ENCODE data around the gene ADAM12.

The ADAM12 gene

GRCh38 chr10:126158133-126158892 is 230.0 kb downstream of the ADAM12 start:
- DNase-seq (ENCODE audit: extremely low read depth, low read depth), result no peak
- TF ChIP-seq CTCF (IDR thresholded peaks at IDR 0.05; ENCODE audit: low read depth, low read length), result no peak

DNA sequence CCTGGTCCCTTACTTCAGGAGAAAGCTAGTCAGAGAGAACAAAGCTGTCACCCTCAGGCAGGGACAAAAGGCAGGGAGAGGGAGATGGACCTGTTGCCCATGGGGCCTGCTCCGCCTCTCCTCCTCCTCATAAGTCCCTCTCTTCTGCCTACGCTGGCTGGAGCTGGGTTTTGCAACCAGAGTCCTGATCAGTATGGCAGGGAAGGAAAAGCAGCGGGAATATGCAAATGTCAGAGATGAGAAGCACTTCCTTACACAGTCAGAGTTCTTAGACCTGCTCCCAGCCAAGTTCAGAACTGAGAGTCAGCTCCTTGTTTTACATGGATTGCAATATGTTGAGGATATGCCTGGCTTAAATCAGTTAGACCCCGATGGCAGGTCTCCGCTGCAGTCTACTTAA is 231.1 kb downstream of the ADAM12 start:
- no peak for DNase-seq (ENCODE audit: extremely low read depth, low read depth)
- no peak for TF ChIP-seq CTCF (IDR thresholded peaks at IDR 0.05; ENCODE audit: low read depth, low read length)

GRCh38 chr10:126156503-126156902 is 231.8 kb downstream of the ADAM12 start:
- no peak for DNase-seq (ENCODE audit: extremely low read depth, low read depth)
- no peak for TF ChIP-seq CTCF (IDR thresholded peaks at IDR 0.05; ENCODE audit: low read depth, low read length)

- TF ChIP-seq CTCF (IDR thresholded peaks at IDR 0.05; ENCODE audit: low read depth, low read length), result no peak
- DNase-seq (ENCODE audit: extremely low read depth, low read depth), result no peak
Measured at GRCh38 chr10:126156012-126156411, 232.3 kb downstream of the ADAM12 start.

DNA sequence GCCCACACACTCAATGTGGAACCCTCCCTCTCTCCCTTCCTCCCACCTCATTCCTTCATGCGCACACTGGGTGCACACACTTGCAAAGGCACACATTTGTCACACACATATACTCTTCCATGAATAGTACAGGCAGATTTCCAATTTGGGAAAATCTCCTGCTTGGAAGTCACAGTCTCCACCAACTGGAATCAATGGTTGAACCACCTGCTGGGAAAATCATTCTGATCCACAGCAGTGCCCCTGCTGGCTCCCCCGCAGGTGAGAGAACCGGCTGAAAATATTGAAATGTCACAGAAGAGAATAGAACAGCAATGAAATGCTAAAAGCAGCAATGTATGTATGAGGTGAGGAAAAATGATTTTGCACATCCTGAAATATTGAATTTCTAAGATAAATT is 232.7 kb downstream of the ADAM12 start:
- no peak for TF ChIP-seq CTCF (IDR thresholded peaks at IDR 0.05; ENCODE audit: low read depth, low read length)
- no peak for DNase-seq (ENCODE audit: extremely low read depth, low read depth)

DNA sequence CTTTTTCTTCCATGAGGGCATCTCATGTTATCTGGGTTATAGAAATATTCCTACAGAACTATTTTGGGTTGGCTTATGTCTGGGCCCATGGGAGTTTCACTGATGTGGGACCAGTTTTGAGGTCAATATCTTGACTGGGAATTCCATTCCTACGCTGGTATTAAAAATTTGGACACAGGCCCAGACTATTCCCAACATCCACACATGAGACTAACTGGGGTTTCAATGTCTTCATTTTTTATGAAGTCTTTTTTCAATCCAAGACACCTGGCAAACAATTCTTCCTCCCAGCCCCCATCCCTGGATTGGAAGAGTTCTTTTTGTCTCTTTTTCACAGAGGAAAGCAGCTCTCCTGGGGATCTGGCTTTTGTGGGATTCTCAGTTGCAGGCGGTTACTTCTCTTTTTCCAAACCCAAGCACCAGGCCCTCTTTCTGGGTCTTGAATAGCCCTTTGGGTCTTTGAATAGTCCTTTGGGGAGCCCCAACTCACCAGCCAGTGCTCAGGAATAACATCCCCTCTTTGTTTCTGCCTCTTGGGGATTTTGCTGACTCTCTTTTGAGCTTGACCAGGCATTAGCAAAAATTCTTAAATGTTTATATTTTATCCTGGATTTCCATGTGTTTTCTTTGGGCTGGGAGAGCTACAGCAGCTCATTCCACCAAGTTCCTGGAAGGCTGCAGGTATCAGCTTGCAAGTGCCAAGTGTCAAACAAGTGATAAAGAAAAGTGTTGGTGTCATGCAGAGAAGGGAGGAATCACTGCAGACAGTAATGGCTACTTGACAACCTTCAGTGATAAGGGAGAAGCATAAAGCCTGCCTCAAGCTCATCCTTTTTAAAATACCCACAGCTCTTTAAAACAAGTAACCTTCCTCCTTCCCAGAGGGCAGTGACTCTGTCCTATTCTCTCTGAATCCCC is 234.3 kb downstream of the ADAM12 start:
- no peak for TF ChIP-seq CTCF (IDR thresholded peaks at IDR 0.05; ENCODE audit: low read depth, low read length)
- no peak for DNase-seq (ENCODE audit: extremely low read depth, low read depth)

Data from AG09319 (cell line).